Sciatic nerve (tissue), 2 donors: ENCODE data around the gene EPS8L1. TPM values are rescaled to one million over a fixed set of nuclear protein-coding genes. Genes with fewer than 3 reads are reported as not detected.
"Not testable (repeated sequence)": the region's sequence is repeated elsewhere in the genome, so short reads cannot be mapped to it uniquely, and the experiment has no call there.

Experiments
- ATAC-seq: fragments of 200-7000 bp; cut with Tn5 transposase; one replicate; pipeline ENCODE4 v1.9.1; 2020; ENCODE audit warnings: mild to moderate bottlenecking, moderate library complexity
- DNase-seq: peaks from one replicate; pipeline ENCODE4 v3.0.0-alpha.2; 2020; ENCODE audit warnings: low spot score
- intact Hi-C: fragments of 100-400 bp; cut with DNase I; formaldehyde crosslinking; loops from one replicate; pipeline ENCODE4 v1.14.2; 2022
- total RNA-seq: library from RNA; stranded (reverse); fragmentation: NEBNext Ultra II Directional; extraction: Animal tissue kit (Norgen Biotek cat#: 25700); gene quantifications from one replicate; pipeline ENCODE4 v1.2.1, GENCODE V29; 2021
- donor health status: DM: no; HTN: no; CAD: no.
- donor health status: DM: no; HTN: no; CAD: no.

Gene EPS8L1
- total RNA-seq, result 1.2 TPM

- DNase-seq (no peak), ATAC-seq (no peak)
- intact Hi-C loops, result no loop called here
Observed at GRCh38 chr19:55075371-55075998, at the start of gene EPS8L1. TSS of gene EPS8L1 (plus strand) at chr19:55075869. CDS start at chr19:55076445, 576 bp downstream.

- intact Hi-C loops, DNase-seq, ATAC-seq: not testable (repeated sequence)
Observed at GRCh38 chr19:55027140-55027471, 48.6 kb upstream of the EPS8L1 start.

- intact Hi-C loops, result no loop called here
- ATAC-seq, result no peak
- DNase-seq, result no peak
Observed at GRCh38 chr19:55027472-55028337, 48.0 kb upstream of the EPS8L1 start.

GRCh38 chr19:55028757-55029156, 46.9 kb upstream of the EPS8L1 start:
- intact Hi-C loops, result no loop called here
- no peak for DNase-seq
- no peak for ATAC-seq

GRCh38 chr19:55031178-55031577, 44.5 kb upstream of the EPS8L1 start:
- no peak for ATAC-seq
- intact Hi-C loops, result no loop called here
- DNase-seq, result no peak

- intact Hi-C loops, result no loop called here
- DNase-seq, result no peak
- ATAC-seq, result no peak
Observed at GRCh38 chr19:55032170-55032800, 43.4 kb upstream of the EPS8L1 start.

- DNase-seq, ATAC-seq, intact Hi-C loops: not testable (repeated sequence)
Observed at GRCh38 chr19:55032976-55033643, 42.6 kb upstream of the EPS8L1 start.

- intact Hi-C loops, result no loop called here
- no peak for DNase-seq
- no peak for ATAC-seq
Observed at GRCh38 chr19:55034751-55035150, 40.9 kb upstream of the EPS8L1 start.

GRCh38 chr19:55036058-55036457, 39.6 kb upstream of the EPS8L1 start:
- no peak for ATAC-seq
- intact Hi-C loops, result no loop called here
- DNase-seq, result no peak

GRCh38 chr19:55037603-55038002, 38.1 kb upstream of the EPS8L1 start:
- DNase-seq, intact Hi-C loops, ATAC-seq: not testable (repeated sequence)

GRCh38 chr19:55040654-55041053, 35.0 kb upstream of the EPS8L1 start:
- ATAC-seq, intact Hi-C loops: not testable (repeated sequence)

GRCh38 chr19:55041244-55041626, 34.4 kb upstream of the EPS8L1 start:
- intact Hi-C loops, result no loop called here
- ATAC-seq (no peak), DNase-seq (no peak)

More at GRCh38 chr19:55040654-55041053, 35.0 kb upstream of the EPS8L1 start:
- not testable (repeated sequence) for DNase-seq

- intact Hi-C loops, result no loop called here
- ATAC-seq (no peak), DNase-seq (no peak)
Observed at GRCh38 chr19:55041627-55042343, 33.9 kb upstream of the EPS8L1 start.

GRCh38 chr19:55042344-55042678, 33.4 kb upstream of the EPS8L1 start:
- intact Hi-C loops, result no loop called here
- ATAC-seq (no peak), DNase-seq (no peak)

GRCh38 chr19:55042688-55043087, 33.0 kb upstream of the EPS8L1 start:
- ATAC-seq, result no peak
- DNase-seq, result no peak
- intact Hi-C loops, result no loop called here

GRCh38 chr19:55044286-55044685, 31.4 kb upstream of the EPS8L1 start:
- no peak for ATAC-seq
- intact Hi-C loops, result no loop called here

GRCh38 chr19:55044771-55045716, 30.6 kb upstream of the EPS8L1 start:
- DNase-seq (no peak), ATAC-seq (no peak)
- intact Hi-C loops, result no loop called here

More at GRCh38 chr19:55044286-55044685, 31.4 kb upstream of the EPS8L1 start:
- DNase-seq, result no peak
